RWPE1 (cell line): ENCODE results near the gene FAM50A.
A peak's percentile ranks its signal among the peaks of the same experiment; 100 is the strongest.

ENCODE experiments used
- CTCF ChIA-PET: fragments of 350-600 bp; sonication (Branson Sonifier 250); formaldehyde crosslinking; extraction: SDS; loops from one replicate; lab custom pipeline; 2021; lab: Yijun Ruan, JAX
- POLR2A ChIA-PET: fragments of 400-600 bp; formaldehyde crosslinking; extraction: SDS; loops from one replicate; lab custom pipeline; 2020; ENCODE audit warnings: antibody characterized with exemption; ENCODE audit not compliant: low non-redundant PET; lab: Yijun Ruan, JAX
- DNase-seq: peaks from one replicate; pipeline ENCODE4 v3.0.0; 2012; ENCODE audit warnings: low spot score
- H3K27ac ChIP-seq: fragments of 450-650 bp; 2 replicates; pipeline ENCODE4 v1.5.1; 2017
- TF ChIP-seq, protein P1 (sequence below): fragments of 450-650 bp; conservative IDR thresholded peaks from 2 replicates; pipeline ENCODE4 v1.5.1; 2017; ENCODE audit warnings: low read depth, mild to moderate bottlenecking

The FAM50A gene

DNA sequence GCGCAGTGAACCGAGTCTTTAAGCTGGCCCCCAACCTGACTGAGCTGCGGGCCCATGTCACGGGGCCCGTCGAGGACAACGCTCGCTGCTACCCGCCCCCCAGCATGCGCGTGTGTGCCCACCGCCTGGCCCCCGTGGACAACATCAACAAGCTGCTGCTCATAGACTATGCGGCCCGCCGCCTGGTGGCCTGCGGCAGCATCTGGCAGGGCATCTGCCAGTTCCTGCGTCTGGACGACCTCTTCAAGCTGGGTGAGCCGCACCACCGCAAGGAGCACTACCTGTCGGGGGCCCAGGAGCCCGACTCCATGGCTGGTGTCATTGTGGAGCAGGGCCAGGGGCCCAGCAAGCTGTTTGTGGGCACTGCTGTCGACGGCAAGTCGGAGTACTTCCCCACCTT lies 16.4 kb downstream of the FAM50A start:
- peak overlapping the region; percentile 73 for H3K27ac ChIP-seq
- CTCF ChIA-PET = interaction anchor here (0.5 kb wide), 1 partner anchor 55 kb away, joined by 3 read pairs; no protein-coding TSS in a partner anchor
- POLR2A ChIA-PET = interaction anchor here (1.0 kb wide), 1 partner anchor 86 kb away, joined by 3 read pairs; the partner anchor contains the start of gene FLNA
- TF ChIP-seq, protein P1, sequence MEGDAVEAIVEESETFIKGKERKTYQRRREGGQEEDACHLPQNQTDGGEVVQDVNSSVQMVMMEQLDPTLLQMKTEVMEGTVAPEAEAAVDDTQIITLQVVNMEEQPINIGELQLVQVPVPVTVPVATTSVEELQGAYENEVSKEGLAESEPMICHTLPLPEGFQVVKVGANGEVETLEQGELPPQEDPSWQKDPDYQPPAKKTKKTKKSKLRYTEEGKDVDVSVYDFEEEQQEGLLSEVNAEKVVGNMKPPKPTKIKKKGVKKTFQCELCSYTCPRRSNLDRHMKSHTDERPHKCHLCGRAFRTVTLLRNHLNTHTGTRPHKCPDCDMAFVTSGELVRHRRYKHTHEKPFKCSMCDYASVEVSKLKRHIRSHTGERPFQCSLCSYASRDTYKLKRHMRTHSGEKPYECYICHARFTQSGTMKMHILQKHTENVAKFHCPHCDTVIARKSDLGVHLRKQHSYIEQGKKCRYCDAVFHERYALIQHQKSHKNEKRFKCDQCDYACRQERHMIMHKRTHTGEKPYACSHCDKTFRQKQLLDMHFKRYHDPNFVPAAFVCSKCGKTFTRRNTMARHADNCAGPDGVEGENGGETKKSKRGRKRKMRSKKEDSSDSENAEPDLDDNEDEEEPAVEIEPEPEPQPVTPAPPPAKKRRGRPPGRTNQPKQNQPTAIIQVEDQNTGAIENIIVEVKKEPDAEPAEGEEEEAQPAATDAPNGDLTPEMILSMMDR = no peak
- DNase-seq = no peak

DNA sequence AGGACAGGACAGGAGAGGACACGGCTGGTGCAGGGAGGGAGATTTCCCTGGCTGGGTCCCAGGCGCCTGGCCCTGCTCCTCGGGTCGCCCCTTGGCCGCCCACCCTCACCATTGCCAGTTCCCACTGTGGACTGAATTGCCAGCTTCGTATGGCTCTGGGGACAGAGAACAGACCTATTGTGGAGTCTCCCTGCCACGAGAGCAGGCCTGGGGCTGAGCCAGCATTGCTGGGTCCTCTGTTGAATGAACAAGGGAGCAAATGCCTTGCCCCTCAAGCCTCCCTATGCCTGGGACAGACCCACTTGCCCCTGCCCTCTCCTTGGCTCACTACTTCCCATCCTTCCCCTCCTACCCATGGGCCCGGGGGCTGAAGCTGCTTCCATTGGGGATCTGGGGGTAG lies 18.5 kb downstream of the FAM50A start:
- no peak for DNase-seq
- H3K27ac ChIP-seq = no peak overlapping the region
- POLR2A ChIA-PET = no interaction called here
- CTCF ChIA-PET = no interaction called here
- TF ChIP-seq, protein P1 = no peak

DNA sequence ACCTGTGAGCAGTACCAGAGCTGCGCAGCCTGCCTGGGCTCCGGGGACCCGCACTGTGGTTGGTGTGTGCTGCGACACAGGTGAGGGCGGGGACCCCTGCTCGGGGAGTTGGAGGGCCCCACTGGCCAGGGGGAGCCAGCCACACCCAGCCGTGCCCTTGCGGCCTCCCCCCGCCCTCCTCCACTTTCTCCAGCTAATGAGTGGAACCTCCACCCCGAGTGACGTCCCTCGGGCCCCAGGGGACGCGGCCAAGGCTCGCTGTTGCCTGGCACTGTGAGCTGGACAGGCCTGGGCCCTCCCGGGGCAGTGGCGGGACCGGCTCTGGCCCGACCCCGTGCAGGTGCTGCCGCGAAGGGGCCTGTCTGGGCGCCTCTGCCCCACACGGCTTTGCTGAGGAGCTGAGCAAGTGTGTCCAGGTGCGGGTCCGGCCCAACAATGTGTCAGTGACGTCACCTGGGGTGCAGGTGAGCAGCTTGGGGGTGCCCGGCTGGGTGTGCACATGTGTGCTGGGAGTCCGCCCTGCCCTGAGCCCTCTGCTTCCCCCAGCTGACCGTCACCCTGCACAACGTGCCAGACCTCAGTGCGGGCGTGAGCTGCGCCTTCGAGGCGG lies 19.8 kb downstream of the FAM50A start:
- ChIA-PET POLR2A (no interaction called here), CTCF (interaction anchor here (0.8 kb wide), 1 partner anchor 71 kb away, joined by 3 read pairs; no protein-coding TSS in a partner anchor)

DNA sequence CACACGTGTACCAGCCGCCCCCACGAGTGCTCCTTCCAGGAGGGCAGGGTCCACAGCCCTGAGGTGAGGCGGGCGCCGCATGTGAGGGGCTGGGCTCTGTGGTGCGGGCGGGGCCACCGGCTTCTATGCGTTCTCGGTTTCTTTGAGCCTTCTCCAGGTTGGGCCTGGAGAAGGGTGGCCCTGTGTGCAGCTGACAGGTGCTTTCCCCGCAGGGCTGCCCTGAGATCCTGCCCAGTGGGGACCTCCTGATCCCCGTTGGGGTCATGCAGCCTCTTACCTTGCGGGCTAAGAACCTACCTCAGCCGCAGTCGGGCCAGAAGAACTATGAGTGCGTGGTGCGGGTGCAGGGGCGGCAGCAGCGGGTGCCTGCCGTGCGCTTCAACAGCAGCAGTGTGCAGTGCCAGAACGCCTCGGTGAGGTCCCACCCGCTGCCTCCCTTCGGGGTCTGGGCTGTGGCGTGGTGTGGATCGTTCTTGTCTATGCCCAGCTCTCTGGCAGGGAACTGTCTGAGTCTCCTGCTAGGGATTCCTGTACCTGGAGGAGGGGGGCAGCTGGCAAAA lies 20.9 kb downstream of the FAM50A start:
- no peak for DNase-seq
- ChIA-PET CTCF (no interaction called here), POLR2A (no interaction called here)
- H3K27ac ChIP-seq = no peak overlapping the region
- TF ChIP-seq, protein P1 = no peak

More for the DNA sequence above, 19.8 kb downstream of the FAM50A start:
- no peak overlapping the region for H3K27ac ChIP-seq
- no peak for DNase-seq
- TF ChIP-seq, protein P1 = no peak

DNA sequence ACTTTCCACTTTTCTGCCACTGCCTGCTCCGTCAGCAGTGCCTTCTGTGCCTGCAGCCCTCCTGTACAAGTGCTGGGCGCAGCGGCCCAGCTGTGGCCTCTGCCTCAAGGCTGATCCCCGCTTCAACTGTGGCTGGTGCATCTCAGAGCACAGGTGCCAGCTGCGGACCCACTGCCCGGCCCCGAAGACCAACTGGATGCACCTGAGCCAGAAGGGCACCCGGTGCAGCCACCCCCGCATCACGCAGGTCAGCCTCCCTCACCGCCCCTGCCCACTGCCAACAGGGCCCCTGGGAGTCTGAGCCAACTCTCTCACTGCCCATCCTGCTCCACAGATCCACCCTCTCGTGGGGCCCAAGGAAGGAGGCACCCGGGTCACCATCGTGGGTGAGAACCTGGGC lies 21.7 kb downstream of the FAM50A start:
- POLR2A ChIA-PET = interaction anchor here (0.6 kb wide), 1 partner anchor 34 kb away, joined by 7 read pairs; no protein-coding TSS in a partner anchor
- no peak overlapping the region for H3K27ac ChIP-seq
- DNase-seq = no peak
- CTCF ChIA-PET = no interaction called here
- TF ChIP-seq, protein P1 = no peak

DNA sequence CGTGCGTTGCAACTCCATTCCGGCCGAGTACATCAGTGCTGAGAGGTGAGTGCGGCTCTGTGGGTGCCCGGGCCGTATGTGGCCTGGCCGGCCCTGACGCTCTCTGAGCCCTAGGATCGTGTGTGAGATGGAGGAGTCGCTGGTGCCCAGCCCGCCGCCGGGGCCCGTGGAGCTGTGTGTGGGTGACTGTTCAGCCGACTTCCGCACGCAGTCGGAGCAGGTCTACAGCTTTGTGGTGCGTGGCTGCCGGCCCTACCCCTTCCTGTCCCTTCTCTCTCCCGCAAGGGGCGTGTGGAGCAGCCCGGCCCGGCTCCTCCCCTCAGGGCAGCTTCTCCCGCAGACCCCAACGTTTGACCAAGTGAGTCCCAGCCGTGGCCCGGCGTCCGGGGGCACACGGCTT lies 22.1 kb downstream of the FAM50A start:
- no peak for DNase-seq
- TF ChIP-seq, protein P1 = no peak
- ChIA-PET CTCF (no interaction called here), POLR2A (interaction anchor here (0.6 kb wide), 1 partner anchor 34 kb away, joined by 7 read pairs; no protein-coding TSS in a partner anchor)
- H3K27ac ChIP-seq = no peak overlapping the region
